Gastroesophageal sphincter (tissue), 4 donors: Measurements from ENCODE around the gene EHMT1. TPM values are rescaled to one million over a fixed set of nuclear protein-coding genes. Genes with fewer than 3 reads are reported as not detected.

Experiments
- ATAC-seq: fragments of 150-250 bp; one replicate; pipeline ENCODE4 v1.9.1; 2016; ENCODE audit warnings: mild to moderate bottlenecking, moderate library complexity
- H3K27ac ChIP-seq, 4 donors: fragments of 200-600 bp; sonication (generic) in 3 of 4; 1 replicate in 3 of 4; 2 replicates in 1 of 4; pipeline ENCODE4 v1.5.1; 2016 to 2019
- H3K27me3 ChIP-seq: fragments of 200-600 bp; sonication (generic); one replicate; pipeline ENCODE4 v1.5.1; 2019
- H3K36me3 ChIP-seq, 2 donors: fragments of 200-600 bp; sonication (generic); one replicate each; pipeline ENCODE4 v1.5.1; 2019; ENCODE audit warnings: control low read depth in 1 of 2
- H3K4me1 ChIP-seq, 3 donors: fragments of 200-600 bp; sonication (generic); 1 replicate in 2 of 3; 2 replicates in 1 of 3; pipeline ENCODE4 v1.5.1; 2016 to 2019; ENCODE audit warnings: control low read depth in 2 of 3
- H3K4me3 ChIP-seq, 2 donors: fragments of 200-600 bp; sonication (generic); one replicate each; pipeline ENCODE4 v1.5.1; 2019; ENCODE audit warnings: mild to moderate bottlenecking in 1 of 2, moderate library complexity in 1 of 2
- H3K9me3 ChIP-seq, 3 donors: fragments of 200-600 bp; sonication (generic); one replicate each; pipeline ENCODE4 v1.5.1; 2017 to 2019; ENCODE audit warnings: control low read depth in 2 of 3
- EP300 ChIP-seq: sonication (generic); formaldehyde crosslinking; IDR thresholded peaks from one replicate; pipeline ENCODE4 v1.6.1; 2017; ENCODE audit warnings: antibody characterized with exemption, mild to moderate bottlenecking
- POLR2A ChIP-seq, 2 donors: fragments of 450-650 bp; IDR thresholded peaks; one replicate each; pipeline ENCODE4 v1.6.1; 2017; ENCODE audit warnings: antibody characterized with exemption in 2 of 2, mild to moderate bottlenecking in 2 of 2, moderate library complexity in 1 of 2
- POLR2AphosphoS5 ChIP-seq: sonication (generic); formaldehyde crosslinking; IDR thresholded peaks from one replicate; pipeline ENCODE4 v1.6.1; 2017; ENCODE audit warnings: antibody characterized with exemption
- WGBS, 2 donors: methylation state at CpG; one replicate each; pipeline ENCODE4 v1.1.5; 2018; ENCODE audit warnings: low coverage in 1 of 2; 5-methylcytosine and 5-hydroxymethylcytosine counted together
- total RNA-seq, 4 donors: library from RNA; depleted of rRNA; stranded (reverse); fragments of >200 nt; gene quantifications; one replicate each; pipeline ENCODE4 v1.1.0, GENCODE V29; 2016
- TF ChIP-seq, protein P1 (sequence below), 4 experiments: fragments of 200-600 bp in 2 of 4; fragments of 450-650 bp in 2 of 4; sonication (generic) in 1 of 4; IDR thresholded peaks; one replicate each; pipeline ENCODE4 v1.5.1; 2017 to 2019; ENCODE audit warnings: antibody characterized with exemption in 4 of 4, mild to moderate bottlenecking in 2 of 4, moderate library complexity in 2 of 4

EHMT1 gene
- total RNA-seq, 4 donors from 2014 or later = 49.2 to 79.7 (median 64.7) TPM

DNA sequence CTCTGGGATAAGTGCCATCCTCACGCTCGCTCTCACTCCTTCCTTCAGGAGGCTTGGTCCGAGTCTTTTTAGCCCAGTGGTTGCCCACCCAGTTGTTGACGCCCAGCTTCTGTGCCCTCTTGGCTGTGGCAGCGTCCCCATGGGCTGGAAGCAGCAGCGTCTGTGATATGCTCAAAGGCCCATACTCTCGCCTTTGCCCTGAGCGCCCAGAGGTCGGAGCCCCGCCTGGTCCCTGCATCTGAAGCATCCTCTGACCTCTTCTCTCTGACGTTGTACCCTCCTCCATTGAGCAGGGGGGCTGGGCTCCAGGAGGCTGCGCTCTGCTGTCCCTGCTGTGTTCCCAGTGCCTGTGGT lies 180.8 kb downstream of the EHMT1 start:
- 93% methylated on average over 3 of the region's 12 CpGs; no CpG with 5 or more reads in 1 of the 2 donors for WGBS, 2 donors
- TF ChIP-seq POLR2A (IDR thresholded peaks at IDR 0.05) (no peak), POLR2AphosphoS5 (no peak), EP300 (no peak)
- TF ChIP-seq, protein P1, sequence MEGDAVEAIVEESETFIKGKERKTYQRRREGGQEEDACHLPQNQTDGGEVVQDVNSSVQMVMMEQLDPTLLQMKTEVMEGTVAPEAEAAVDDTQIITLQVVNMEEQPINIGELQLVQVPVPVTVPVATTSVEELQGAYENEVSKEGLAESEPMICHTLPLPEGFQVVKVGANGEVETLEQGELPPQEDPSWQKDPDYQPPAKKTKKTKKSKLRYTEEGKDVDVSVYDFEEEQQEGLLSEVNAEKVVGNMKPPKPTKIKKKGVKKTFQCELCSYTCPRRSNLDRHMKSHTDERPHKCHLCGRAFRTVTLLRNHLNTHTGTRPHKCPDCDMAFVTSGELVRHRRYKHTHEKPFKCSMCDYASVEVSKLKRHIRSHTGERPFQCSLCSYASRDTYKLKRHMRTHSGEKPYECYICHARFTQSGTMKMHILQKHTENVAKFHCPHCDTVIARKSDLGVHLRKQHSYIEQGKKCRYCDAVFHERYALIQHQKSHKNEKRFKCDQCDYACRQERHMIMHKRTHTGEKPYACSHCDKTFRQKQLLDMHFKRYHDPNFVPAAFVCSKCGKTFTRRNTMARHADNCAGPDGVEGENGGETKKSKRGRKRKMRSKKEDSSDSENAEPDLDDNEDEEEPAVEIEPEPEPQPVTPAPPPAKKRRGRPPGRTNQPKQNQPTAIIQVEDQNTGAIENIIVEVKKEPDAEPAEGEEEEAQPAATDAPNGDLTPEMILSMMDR (IDR thresholded peaks at IDR 0.05) = no peak
- H3K9me3 ChIP-seq = no peaks in the 10 kb centered on the region
- no peak overlapping the region for H3K27ac ChIP-seq
- ATAC-seq = no peak
- peaks cover 0 to 97% of the 10 kb centered on the region in 2 donors for H3K36me3 ChIP-seq
- H3K4me3 ChIP-seq = no peak overlapping the region
- no peaks in the 10 kb centered on the region for H3K4me1 ChIP-seq
- H3K27me3 ChIP-seq = no peaks in the 10 kb centered on the region

DNA sequence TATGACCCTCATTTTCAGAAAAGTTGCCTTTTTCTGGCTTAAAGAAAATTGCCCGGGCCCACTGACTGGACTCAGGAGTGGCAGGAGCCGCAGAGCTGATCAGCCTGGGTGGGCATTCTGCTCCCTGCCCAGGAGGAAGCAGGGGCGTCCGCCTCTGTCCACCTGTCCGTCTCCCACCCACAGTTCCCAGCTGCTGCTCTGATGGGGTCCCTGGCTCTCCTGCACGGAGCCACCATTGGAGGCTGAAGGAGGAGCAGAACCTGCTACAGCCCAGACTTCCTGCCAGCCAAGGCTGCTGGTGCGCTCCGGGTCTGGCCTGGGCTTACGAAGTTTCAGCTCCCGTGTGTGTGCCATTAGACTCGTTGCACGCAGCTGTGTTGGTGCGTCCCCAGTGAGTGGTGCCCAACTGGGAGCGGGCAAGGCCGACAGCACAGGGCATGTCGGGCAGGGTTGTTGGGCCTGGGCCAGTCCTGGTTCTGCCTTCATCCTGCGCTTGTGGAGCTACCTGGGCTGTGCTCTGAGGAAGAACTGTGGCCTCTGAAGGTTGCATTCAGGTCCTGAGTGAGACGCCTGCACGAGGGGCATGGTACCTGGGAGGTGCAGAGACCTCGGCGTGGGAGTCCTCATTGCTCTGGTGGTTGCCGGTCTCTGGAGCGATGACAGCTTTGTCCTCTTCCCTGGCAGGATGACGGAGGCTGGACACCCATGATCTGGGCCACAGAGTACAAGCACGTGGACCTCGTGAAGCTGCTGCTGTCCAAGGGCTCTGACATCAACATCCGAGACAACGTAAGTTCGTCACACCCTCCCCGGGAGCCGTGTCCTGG lies 181.6 kb downstream of the EHMT1 start:
- TF ChIP-seq POLR2AphosphoS5 = no peak
- no peak for TF ChIP-seq EP300
- no peak for TF ChIP-seq POLR2A (IDR thresholded peaks at IDR 0.05)
- TF ChIP-seq, protein P1 (IDR thresholded peaks at IDR 0.05) = no peak
- H3K9me3 ChIP-seq = no peaks in the 10 kb centered on the region
- WGBS, 2 donors = no CpG with 5 or more reads among the region's 31 CpGs
- no peak overlapping the region for H3K4me3 ChIP-seq
- no peak overlapping the region for H3K27ac ChIP-seq
- no peak for ATAC-seq
- H3K4me1 ChIP-seq = no peaks in the 10 kb centered on the region
- H3K36me3 ChIP-seq = peaks cover 0 to 94% of the 10 kb centered on the region in 2 donors
- H3K27me3 ChIP-seq = no peaks in the 10 kb centered on the region

DNA sequence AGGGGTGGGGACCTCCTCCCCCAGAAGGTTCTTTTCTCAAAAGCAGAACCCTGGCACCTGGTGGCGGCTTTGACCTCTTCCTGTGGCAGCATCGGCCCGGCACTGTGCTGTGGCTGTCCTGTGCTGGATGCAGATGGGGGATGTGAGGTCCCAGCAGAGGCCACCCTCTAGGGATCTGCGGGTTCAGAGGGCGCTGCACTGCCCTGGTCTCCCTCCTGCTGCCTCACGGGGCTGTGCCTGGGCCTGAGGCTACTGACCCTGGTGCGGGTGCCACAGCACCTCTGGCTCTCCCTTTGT lies 182.2 kb downstream of the EHMT1 start:
- Histone ChIP-seq H3K4me3 (no peak overlapping the region), H3K27ac (no peak overlapping the region), H3K36me3 (peaks cover 0 to 89% of the 10 kb centered on the region in 2 donors), H3K4me1 (no peaks in the 10 kb centered on the region), H3K27me3 (no peaks in the 10 kb centered on the region), H3K9me3 (no peaks in the 10 kb centered on the region)
- no peak for ATAC-seq
- TF ChIP-seq POLR2AphosphoS5 (no peak), POLR2A (IDR thresholded peaks at IDR 0.05) (no peak), EP300 (no peak)
- TF ChIP-seq, protein P1 (IDR thresholded peaks at IDR 0.05) = no peak
- WGBS, 2 donors = no CpG with 5 or more reads among the region's 7 CpGs

DNA sequence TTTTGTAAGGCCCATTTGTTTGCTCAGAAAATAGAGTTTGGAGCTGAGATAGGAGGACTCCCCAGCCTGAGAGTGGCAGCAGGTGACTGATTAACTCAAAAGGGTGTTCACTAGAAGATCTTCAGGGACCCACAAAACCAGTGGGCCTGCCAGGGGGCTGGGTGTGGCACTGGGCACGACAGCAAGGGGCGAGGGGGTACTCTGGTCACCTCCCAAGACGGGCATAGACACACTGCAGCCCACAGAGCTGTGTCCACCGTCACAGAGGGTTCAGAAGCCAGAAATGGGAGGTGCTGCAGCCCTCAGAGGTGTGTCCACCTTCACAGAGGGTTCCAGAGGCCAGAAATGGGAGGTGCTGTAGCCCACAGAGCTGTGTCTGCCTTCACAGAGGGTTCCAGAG lies 183.2 kb downstream of the EHMT1 start:
- WGBS, 2 donors = 83% methylated on average over 1 of the region's 4 CpGs; no CpG with 5 or more reads in 1 of the 2 donors
- ATAC-seq = no peak
- peaks cover 0 to 81% of the 10 kb centered on the region in 2 donors for H3K36me3 ChIP-seq

More for the DNA sequence above, 183.2 kb downstream of the EHMT1 start:
- H3K27me3 ChIP-seq = no peaks in the 10 kb centered on the region
- H3K27ac ChIP-seq = no peak overlapping the region
- no peaks in the 10 kb centered on the region for H3K4me1 ChIP-seq
- TF ChIP-seq POLR2AphosphoS5 (no peak), POLR2A (IDR thresholded peaks at IDR 0.05) (no peak), EP300 (no peak)
- TF ChIP-seq, protein P1 (IDR thresholded peaks at IDR 0.05) = no peak
- H3K9me3 ChIP-seq = no peaks in the 10 kb centered on the region
- H3K4me3 ChIP-seq = no peak overlapping the region
